CD4-positive, alpha-beta T cell treated with Interleukin-10 for 1 hour (primary cell): ENCODE data around the gene TSC1.

Experiments
- DNase-seq: peaks from one replicate; pipeline ENCODE4 v3.0.0-alpha.2; 2020

The TSC1 gene

DNA sequence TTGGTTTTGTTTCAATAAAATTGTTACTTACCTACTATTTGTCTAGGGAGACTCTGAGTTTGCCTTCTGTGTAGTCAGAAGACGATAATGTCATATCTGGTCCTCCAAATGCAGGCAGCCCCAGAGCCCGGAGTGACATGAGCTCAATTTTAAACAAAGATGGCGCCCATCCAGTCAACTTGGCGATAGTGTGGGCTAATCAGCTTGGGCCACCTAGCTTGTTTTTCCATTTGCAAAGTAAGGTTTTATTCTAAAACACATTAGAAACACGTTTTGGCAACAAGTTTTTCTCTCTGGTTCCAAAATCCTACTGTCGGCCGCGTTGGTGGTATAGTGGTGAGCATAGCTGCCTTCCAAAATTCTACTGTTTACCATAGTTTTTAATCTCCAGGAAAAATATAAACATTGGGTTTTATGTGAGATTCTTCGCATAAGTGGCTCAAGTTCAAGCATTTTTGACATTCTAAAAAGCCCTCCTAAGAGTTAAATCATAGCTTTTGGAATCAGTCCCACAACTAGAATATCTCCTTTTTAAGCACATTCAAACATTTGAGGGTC, 13.2 kb downstream of the TSC1 start:
- no peak for DNase-seq

DNA sequence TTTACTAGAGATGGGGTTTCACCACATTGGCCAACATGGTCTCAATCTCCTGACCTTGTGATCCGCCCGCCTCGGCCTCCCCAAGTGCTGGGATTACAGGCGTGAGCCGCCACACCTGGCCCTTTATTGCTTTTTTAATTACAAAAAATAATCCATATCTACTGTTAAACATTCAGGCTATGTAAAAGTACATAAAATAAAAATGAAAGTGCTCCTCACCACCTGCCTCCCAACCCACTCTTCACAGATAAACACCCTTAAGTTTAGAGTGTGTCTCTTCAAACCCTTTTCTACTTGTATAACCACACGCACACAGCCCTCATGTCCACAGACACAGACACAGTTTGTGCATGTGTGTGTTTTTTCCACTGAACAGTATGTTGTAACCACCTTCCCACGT, 16.7 kb downstream of the TSC1 start:
- no peak for DNase-seq

- DNase-seq, result no peak
Observed at GRCh38 chr9:132923346-132923902, 21.0 kb downstream of the TSC1 start.

DNA sequence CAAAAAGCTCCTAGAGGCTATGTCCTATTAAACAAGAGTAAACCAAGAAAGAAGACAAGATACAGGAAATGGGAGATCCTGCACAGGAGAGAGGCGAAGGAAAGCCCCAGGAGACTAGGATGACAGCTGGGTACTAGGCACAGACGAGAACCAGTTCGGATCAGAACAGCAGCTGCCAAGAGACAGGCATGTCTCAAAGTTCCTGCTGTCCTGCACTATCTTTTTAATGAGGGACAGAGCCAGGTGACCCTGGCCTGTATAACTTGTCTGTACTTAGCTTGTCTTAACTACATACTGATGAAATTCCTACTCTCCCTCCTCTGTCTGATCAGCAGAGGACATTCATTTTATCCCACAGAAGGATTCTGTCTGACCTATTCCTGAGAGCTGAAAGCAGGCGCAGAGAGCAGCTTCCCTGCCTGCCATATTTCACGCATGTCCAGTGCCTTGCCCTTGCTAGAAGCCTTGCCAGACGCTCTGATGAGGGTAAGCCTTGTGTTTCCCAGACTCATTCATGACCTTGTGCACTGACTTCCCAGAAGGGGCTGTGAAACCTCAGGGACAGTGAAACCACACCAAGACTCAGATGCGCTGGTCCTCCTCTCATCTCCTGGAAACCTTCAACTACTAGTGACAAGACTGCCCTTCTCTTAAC, 24.7 kb downstream of the TSC1 start:
- DNase-seq, result no peak

GRCh38 chr9:132914924-132915323, 29.5 kb downstream of the TSC1 start:
- no peak for DNase-seq

GRCh38 chr9:132912131-132912530, 32.3 kb downstream of the TSC1 start:
- DNase-seq, result no peak

GRCh38 chr9:132910376-132910775, 34.0 kb downstream of the TSC1 start:
- DNase-seq, result no peak

- no peak for DNase-seq
Observed at GRCh38 chr9:132909311-132909710, 35.1 kb downstream of the TSC1 start.

DNA sequence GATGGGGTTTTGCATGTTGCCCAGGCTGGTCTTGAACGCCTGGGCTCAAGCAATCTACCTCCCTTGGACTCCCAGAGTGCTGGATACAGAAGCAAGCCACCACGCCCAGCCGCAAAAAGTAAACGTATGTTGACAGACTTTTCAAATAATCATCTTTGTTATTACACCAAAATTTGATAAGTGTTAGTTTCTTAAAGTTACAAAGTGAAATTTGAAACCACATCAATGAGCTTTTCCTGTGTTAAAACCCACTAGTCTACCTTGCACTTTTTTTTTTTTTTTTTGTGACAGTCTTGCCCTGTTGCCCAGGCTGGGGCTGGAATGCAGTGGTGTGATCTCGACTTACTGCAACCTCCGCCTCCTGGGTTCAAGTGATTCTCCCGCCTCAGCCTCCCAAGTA, 35.8 kb downstream of the TSC1 start:
- DNase-seq, result peak; percentile 52

GRCh38 chr9:132905726-132906125, 38.7 kb downstream of the TSC1 start:
- no peak for DNase-seq

DNA sequence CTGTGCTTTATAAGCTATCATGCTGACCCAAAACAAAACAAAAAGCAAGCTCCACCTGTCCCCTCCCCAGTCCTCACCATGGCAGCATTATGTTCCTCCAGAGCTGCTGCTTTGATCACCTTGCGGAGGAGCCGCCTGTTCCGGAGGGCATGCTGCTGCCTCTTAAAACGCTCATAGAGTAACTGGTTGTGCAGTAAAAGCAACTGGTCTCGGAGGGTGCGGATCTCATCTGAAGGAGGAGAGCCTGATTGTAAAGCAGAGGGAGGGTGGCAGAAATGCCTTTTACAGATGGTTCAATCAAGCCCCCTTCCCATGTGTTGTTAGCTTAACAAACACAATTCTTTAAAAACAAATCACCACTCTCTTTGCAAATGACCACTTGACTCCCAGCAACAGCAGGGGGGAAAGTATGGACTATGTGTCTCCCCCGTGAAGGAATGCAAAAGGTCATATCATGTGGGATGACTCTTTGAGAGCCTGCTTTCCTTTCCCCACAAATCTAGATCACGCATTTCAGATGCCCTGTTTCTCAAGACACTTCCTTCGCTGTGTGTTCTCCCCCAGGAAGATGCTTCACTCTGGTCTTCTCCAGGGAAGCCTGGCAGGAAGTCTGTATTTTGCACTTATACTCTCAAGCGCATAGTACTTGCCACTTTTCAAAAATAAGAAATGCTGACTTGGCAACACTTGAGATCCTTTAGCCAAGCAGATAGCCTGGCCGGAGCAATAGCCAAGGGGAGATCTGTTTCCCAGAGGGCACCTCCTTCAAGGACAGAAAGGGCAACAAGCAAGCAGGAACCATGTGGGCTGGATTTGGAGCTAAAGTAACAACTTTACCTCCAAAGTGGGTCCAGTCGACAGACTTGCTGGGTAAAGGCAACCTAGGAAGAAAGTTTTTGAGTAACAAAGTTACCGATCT, 40.6 kb downstream of the TSC1 start:
- no peak for DNase-seq

DNA sequence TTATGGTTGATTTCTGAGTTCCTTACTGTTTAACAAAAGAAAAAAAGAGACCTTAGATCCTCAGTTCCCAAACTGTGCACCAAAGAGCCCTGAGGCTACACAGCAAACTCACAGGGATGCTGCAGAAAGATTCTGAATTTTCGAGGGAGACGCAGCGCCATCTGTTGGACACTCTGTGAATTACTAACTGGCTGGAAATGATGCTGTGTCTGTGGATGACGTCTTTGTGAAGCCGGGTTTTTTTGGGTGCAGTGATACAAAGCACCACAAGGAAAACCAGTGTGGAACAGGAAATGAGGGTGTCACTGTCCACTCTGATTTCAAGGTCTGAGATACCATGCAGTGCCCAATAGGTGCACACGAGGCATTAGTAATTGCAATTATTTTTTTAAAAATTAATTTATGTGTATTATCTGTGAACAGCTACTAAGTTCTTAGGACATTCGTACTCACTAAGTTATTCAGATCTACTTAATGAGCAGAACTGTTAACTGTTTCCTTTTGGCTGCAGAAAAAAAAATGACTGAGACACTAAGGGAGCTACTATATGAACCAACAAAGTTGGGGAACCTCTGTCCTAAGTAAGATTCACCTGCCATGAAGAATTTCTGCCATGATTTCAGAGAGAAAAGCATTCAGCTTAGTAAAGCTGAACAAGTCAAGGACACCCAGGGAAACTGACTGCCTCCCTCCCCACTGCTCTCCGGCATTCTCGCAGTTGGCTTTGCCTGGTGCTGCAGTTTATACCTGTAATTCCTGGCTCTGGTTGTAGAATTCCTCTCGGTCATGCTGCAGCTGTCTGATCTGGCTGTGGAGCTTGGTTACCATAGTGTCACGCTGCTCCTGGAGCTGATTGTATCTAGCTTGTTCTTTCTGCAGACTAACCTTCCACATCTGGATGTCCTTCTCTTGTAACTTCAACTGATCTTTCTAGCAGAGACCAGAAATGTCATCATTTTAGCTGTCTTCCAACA, 42.3 kb downstream of the TSC1 start:
- DNase-seq, result peak; percentile 89

- no peak for DNase-seq
Observed at GRCh38 chr9:132898051-132898450, 46.4 kb downstream of the TSC1 start.

DNA sequence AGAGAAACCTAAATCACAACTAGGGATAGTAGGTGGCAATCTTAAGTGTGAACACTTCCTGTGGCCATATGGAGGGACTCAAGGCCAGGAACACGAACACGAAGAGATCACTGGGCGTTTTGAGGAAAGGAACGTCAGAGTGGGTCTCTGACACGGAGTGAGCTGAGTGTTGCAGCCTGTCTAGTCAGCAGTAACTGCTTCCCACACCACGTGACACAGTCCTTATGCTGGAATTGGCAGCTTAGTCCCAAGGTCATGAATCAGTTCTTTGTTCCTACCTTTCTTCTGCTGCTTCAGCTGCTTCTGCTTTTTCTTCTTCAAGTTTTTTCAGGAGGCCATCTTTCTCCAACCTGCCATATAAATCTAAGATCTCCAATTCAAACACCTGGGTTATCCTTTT, 47.5 kb downstream of the TSC1 start:
- no peak for DNase-seq

DNA sequence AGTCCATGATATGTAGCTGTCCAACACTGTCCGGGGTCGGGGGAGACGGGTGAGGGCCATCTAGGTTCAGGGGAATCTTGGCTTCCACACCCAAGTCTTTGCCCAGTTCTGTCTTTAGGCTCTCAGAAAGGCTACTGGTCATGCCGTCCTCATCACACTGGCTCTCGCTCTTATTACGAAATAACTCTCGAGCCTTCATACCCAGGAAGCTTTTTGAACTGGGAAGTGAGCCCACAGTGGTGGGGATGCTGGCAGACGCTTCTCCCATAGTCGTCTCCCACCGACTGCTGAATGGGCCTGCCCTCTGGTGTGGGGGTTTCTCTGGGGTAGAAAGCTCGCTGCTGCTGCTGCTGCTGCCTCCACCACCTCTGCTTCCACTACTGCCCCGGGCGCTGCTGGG, 48.2 kb downstream of the TSC1 start:
- DNase-seq, result no peak

GRCh38 chr9:132894862-132895835, 49.3 kb downstream of the TSC1 start:
- DNase-seq, result no peak

- DNase-seq, result no peak
Observed at GRCh38 chr9:132894346-132894745, 50.1 kb downstream of the TSC1 start.

DNA sequence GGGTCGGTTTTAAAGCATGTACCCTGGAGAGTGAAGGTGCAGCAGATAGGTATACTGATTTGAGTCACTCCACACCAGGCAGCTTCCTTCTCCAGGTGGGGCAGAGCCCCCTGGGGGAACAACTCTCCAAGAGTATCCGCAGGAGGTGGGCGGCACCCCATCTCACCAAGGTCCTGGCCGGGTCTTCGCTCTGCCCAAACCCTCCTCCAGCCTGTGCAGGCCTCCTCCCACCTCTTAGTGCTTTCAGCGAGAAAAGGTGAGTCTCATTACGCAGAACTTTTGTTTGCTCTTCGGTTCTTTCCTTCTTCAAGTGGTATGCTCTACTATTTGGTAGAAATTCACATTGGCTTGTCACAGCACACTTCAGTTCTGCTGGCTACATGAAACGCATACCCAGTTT, 52.0 kb downstream of the TSC1 start:
- DNase-seq, result no peak

GRCh38 chr9:132888151-132888550, 56.3 kb downstream of the TSC1 start:
- DNase-seq, result no peak

- DNase-seq, result no peak
Observed at GRCh38 chr9:132887181-132888120, 57.0 kb downstream of the TSC1 start.
